ENCODE results near the gene PARN.
"Not testable (repeated sequence)": the region's sequence is repeated elsewhere in the genome, so short reads cannot be mapped to it uniquely, and the experiment has no call there.

Gene PARN

GRCh38 chr16:14395710-14396304, 234.3 kb downstream of the PARN start:
- not testable (repeated sequence) for H3K27me3 Mint-ChIP-seq, ATAC-seq, H3K4me3 Mint-ChIP-seq

DNA sequence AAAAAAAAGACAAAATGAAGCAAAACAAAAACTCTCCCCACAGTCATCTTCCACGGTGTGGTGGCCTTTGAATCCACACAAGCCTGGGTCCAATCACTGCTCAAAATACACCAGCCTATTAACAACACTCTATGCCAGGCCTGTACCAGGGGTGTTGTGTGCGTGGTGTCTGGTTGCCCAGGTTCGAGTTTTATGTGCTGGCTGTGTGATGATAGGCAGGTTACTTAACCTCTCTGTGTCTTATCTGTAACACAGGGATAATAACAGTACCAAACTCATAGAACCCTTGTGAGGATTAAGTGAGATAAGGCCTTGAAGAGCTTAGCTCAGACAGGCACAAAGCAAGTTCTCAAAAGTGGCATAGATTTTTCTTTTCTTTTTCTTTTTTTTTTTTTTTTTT, 235.2 kb downstream of the PARN start:
- Mint-ChIP-seq H3K4me1 (no peaks in the 10 kb centered on the region), H3K4me3 (no peak overlapping the region), H3K27me3 (no peaks in the 10 kb centered on the region), H3K27ac (no peak overlapping the region), H3K9me3 (no peaks in the 10 kb centered on the region)
- DNase-seq, result no peak
- ATAC-seq, result no peak

More at GRCh38 chr16:14395710-14396304, 234.3 kb downstream of the PARN start:
- H3K27ac Mint-ChIP-seq, H3K9me3 Mint-ChIP-seq, DNase-seq, H3K4me1 Mint-ChIP-seq: not testable (repeated sequence)

DNA sequence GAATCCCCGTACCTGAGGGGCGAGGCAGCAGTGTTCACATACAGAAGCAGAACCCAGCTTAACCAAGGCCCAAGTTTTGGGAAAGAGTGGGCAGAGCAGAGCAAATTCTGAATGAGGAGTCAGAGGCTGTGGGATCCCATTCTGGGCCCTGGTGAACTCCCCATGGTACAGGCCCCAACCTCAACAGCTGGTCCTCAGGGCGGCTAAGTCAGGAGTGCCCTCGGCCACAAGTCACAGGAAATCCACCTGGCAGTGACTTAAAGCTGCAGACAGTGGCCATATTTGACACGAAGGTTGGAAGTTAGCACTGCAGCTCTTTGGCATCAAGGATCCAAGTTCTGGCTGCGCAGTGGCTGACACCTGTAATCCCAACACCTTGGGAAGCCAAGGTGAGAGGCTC, 237.1 kb downstream of the PARN start:
- Mint-ChIP-seq H3K27me3 (no peaks in the 10 kb centered on the region), H3K4me3 (no peak overlapping the region), H3K9me3 (no peaks in the 10 kb centered on the region), H3K4me1 (no peaks in the 10 kb centered on the region), H3K27ac (no peak overlapping the region)
- DNase-seq (no peak), ATAC-seq (no peak)

GRCh38 chr16:14389359-14389758, 240.7 kb downstream of the PARN start:
- Mint-ChIP-seq H3K4me3 (no peak overlapping the region), H3K4me1 (no peaks in the 10 kb centered on the region), H3K27me3 (no peaks in the 10 kb centered on the region), H3K27ac (no peak overlapping the region), H3K9me3 (no peaks in the 10 kb centered on the region)
- ATAC-seq (no peak), DNase-seq (no peak)

- H3K27me3 Mint-ChIP-seq, result no peaks in the 10 kb centered on the region
- DNase-seq, result no peak
- no peaks in the 10 kb centered on the region for H3K4me1 Mint-ChIP-seq
- no peak overlapping the region for H3K27ac Mint-ChIP-seq
- H3K9me3 Mint-ChIP-seq, result no peaks in the 10 kb centered on the region
- H3K4me3 Mint-ChIP-seq, result no peak overlapping the region
- ATAC-seq, result no peak
Observed at GRCh38 chr16:14388243-14388642, 241.8 kb downstream of the PARN start.

GRCh38 chr16:14386115-14386514, 243.9 kb downstream of the PARN start:
- Mint-ChIP-seq H3K4me3 (no peak overlapping the region), H3K27me3 (no peaks in the 10 kb centered on the region), H3K4me1 (no peaks in the 10 kb centered on the region), H3K9me3 (no peaks in the 10 kb centered on the region), H3K27ac (no peak overlapping the region)
- ATAC-seq (no peak), DNase-seq (no peak)
